K562 (cell line): ENCODE measurements around the gene SNAI1. TPM values are rescaled to one million over a fixed set of nuclear protein-coding genes. Genes with fewer than 3 reads are reported as not detected.

Experiments
- ATAC-seq: fragments of 200-7000 bp; cut with Tn5 transposase; 3 replicates; pipeline ENCODE4 v1.9.1; 2020; ENCODE audit warnings: moderate library complexity
- BruUV-seq: library from RNA; stranded (reverse); fragments of 400-500 nt; replicated peaks from 2 replicates; lab custom pipeline; 2021; lab: Mats Ljungman, UMichigan
- CTCF ChIA-PET: fragments of 300-600 bp; formaldehyde crosslinking; extraction: SDS; loops from one replicate; lab custom pipeline; 2021; ENCODE audit warnings: low intra/inter-chr PET ratio; lab: Yijun Ruan, JAX
- POLR2A ChIA-PET: fragments of 300-600, 350-650 bp; sonication (Branson Sonifier 250); formaldehyde crosslinking; extraction: SDS; loops from one replicate; lab custom pipeline; 2021; ENCODE audit warnings: antibody characterized with exemption, inconsistent platforms; lab: Yijun Ruan, JAX
- DNase-seq, 4 experiments: peaks; one replicate each; pipeline versions ENCODE4 v3.0.0 to v3.0.0-alpha.2; 2011 to 2018; ENCODE audit warnings: low spot score in 3 of 4, mixed read lengths in 3 of 4; ENCODE audit errors: extremely low read depth in 1 of 4
- FAIRE-seq: peaks from 2 replicates; lab custom pipeline; 2011; peaks lifted over from hg19 to GRCh38; lab: Jason Lieb, UNC
- H2AFZ ChIP-seq: 2 replicates; pipeline ENCODE4 v1.6.0; 2011; ENCODE audit warnings: low read depth, low read length, control low read depth, inconsistent platforms
- H3K27ac ChIP-seq: fragments of 200-600 bp; 3 replicates; pipeline ENCODE4 v1.8.0; 2011; ENCODE audit warnings: low read depth, mild to moderate bottlenecking, control low read depth, inconsistent platforms, low read length, moderate library complexity, mixed read lengths; ENCODE audit errors: extremely low read depth
- H3K27me3 ChIP-seq, 2 experiments: fragments of 300-600 bp in 1 of 2; 2 replicates in 1 of 2; 3 replicates in 1 of 2; pipeline versions ENCODE4 v1.6.0 to v1.8.0; 2011; ENCODE audit warnings: inconsistent platforms in 2 of 2, low read length in 2 of 2, mild to moderate bottlenecking in 1 of 2, mixed read lengths in 1 of 2, moderate library complexity in 1 of 2; ENCODE audit not compliant: control insufficient read depth in 2 of 2, insufficient read depth in 2 of 2
- H3K36me3 ChIP-seq: fragments of 300-600 bp; 3 replicates; pipeline ENCODE4 v1.8.0; 2011; ENCODE audit warnings: mild to moderate bottlenecking, low read length, inconsistent platforms; ENCODE audit not compliant: control insufficient read depth, insufficient read depth
- H3K4me1 ChIP-seq, 2 experiments: fragments of 200-600 bp in 1 of 2; replicated peaks in 1 of 2; 2 replicates in 1 of 2; 3 replicates in 1 of 2; pipeline versions ENCODE4 v1.5.1 to v1.8.0; 2011; ENCODE audit warnings: inconsistent platforms in 2 of 2, low read length in 2 of 2, mild to moderate bottlenecking in 1 of 2, mixed read lengths in 1 of 2, moderate library complexity in 1 of 2; ENCODE audit not compliant: control insufficient read depth in 2 of 2, insufficient read depth in 2 of 2
- H3K4me2 ChIP-seq: 2 replicates; pipeline ENCODE4 v1.6.1; 2011; ENCODE audit warnings: low read length, control low read depth, inconsistent platforms, mixed read lengths; ENCODE audit not compliant: insufficient read depth
- H3K4me3 ChIP-seq: fragments of 200-600 bp; sonication (generic), shearing (Covaris generic); 2 replicates; pipeline ENCODE4 v1.5.1; 2016; ENCODE audit warnings: control low read depth, inconsistent platforms
- H3K79me2 ChIP-seq: fragments of 200-600 bp; 3 replicates; pipeline ENCODE4 v1.8.0; 2011; ENCODE audit warnings: low read length, inconsistent platforms; ENCODE audit not compliant: control insufficient read depth, insufficient read depth
- H3K9ac ChIP-seq, 2 experiments: 2 replicates each; pipeline versions ENCODE4 v1.6.0 to v1.6.1; 2011; ENCODE audit warnings: low read depth in 2 of 2, low read length in 2 of 2, control low read depth in 1 of 2, inconsistent platforms in 1 of 2, mild to moderate bottlenecking in 1 of 2, mixed read lengths in 1 of 2; ENCODE audit not compliant: insufficient read depth in 1 of 2
- H3K9me1 ChIP-seq: one replicate; pipeline ENCODE4 v1.6.0; 2011; ENCODE audit warnings: inconsistent platforms, mild to moderate bottlenecking, low read length, moderate library complexity; ENCODE audit not compliant: control insufficient read depth, insufficient read depth
- H3K9me3 ChIP-seq: replicated peaks from 2 replicates; pipeline ENCODE4 v1.5.1; 2011; ENCODE audit warnings: low read depth, low read length, inconsistent platforms; ENCODE audit not compliant: control insufficient read depth, insufficient read depth
- H4K20me1 ChIP-seq: replicated peaks from 2 replicates; pipeline ENCODE4 v1.6.1; 2011; ENCODE audit warnings: low read length, inconsistent platforms, mixed read lengths; ENCODE audit not compliant: control insufficient read depth, insufficient read depth
- BCOR ChIP-seq: fragments of 450-650 bp; IDR thresholded peaks from 2 replicates; pipeline ENCODE4 v1.6.1; 2016
- CBX2 ChIP-seq: fragments of 200-600 bp; sonication (generic); IDR thresholded peaks from one replicate; pipeline ENCODE4 v1.6.1; 2012; ENCODE audit warnings: mild to moderate bottlenecking, low read length, inconsistent platforms; ENCODE audit not compliant: insufficient read depth, poor library complexity, severe bottlenecking
- CEBPB ChIP-seq: fragments of 450-650 bp; IDR thresholded peaks from 2 replicates; pipeline ENCODE4 v1.6.1; 2016; ENCODE audit warnings: missing genetic modification characterization, missing compliant biosample characterization
- CREBBP ChIP-seq: IDR thresholded peaks from one replicate; pipeline ENCODE4 v1.6.1; 2012; ENCODE audit warnings: low read depth, mild to moderate bottlenecking, control low read depth, inconsistent platforms, low read length
- CSDE1 ChIP-seq, 2 experiments: fragments of 450-650 bp; IDR thresholded peaks; 2 replicates each; pipeline ENCODE4 v1.6.1; 2016; ENCODE audit warnings: mild to moderate bottlenecking in 1 of 2
- KDM4B ChIP-seq, 2 experiments: fragments of 450-650 bp in 1 of 2; sonication (generic) in 1 of 2; IDR thresholded peaks; 2 replicates each; pipeline ENCODE4 v1.6.1; 2016 to 2017; ENCODE audit warnings: borderline replicate concordance in 2 of 2, antibody characterized with exemption in 1 of 2, low read depth in 1 of 2, mild to moderate bottlenecking in 1 of 2
- LARP7 ChIP-seq: fragments of 450-650 bp; IDR thresholded peaks from 2 replicates; pipeline ENCODE4 v1.6.1; 2016
- NR4A1 ChIP-seq, 2 experiments: fragments of 250-450 bp in 1 of 2; fragments of 450-650 bp in 1 of 2; sonication (Bioruptor Pico) in 1 of 2; IDR thresholded peaks; 2 replicates each; pipeline versions ENCODE4 v1.4.0 to v1.6.1; 2016 to 2020; ENCODE audit warnings: mild to moderate bottlenecking in 2 of 2, missing compliant biosample characterization in 1 of 2, missing genetic modification characterization in 1 of 2, moderate library complexity in 1 of 2
- XRCC4 ChIP-seq: IDR thresholded peaks from one replicate; pipeline ENCODE4 v1.6.1; 2011; ENCODE audit not compliant: insufficient read depth, insufficient read length; ENCODE audit errors: extremely low read depth
- ZBED1 ChIP-seq: IDR thresholded peaks from 2 replicates; pipeline ENCODE4 v1.6.1; 2014
- WGBS: fragments of 100-300 bp; shearing (Covaris generic); methylation state at CpG from one replicate; pipeline ENCODE4 v1.1.6; 2016; ENCODE audit warnings: low coverage, mixed read lengths; ENCODE audit not compliant: insufficient coverage; ENCODE audit errors: missing lambda C conversion rate; 5-methylcytosine and 5-hydroxymethylcytosine counted together
- in situ Hi-C: fragments of 300-500 bp; cut with MboI; formaldehyde crosslinking; loops from 4 replicates; pipeline ENCODE4 v1.15.0; 2018; ENCODE audit warnings: inconsistent platforms, mixed read lengths
- intact Hi-C: fragments of 100-400 bp; cut with micrococcal nuclease; formaldehyde crosslinking; loops from 2 replicates; pipeline ENCODE4 v1.14.2; 2022
- polyA plus RNA-seq, 8 experiments: library from polyadenylated mRNA; depleted of rRNA in 4 of 8; stranded (reverse) in 5 of 8; unstranded in 3 of 8; fragments of >200 nt; fragmentation: Nextera tagmentation in 2 of 8; fragmentation: Illumina TruSeq in 1 of 8; extraction: Ambion mirVana in 2 of 8; extraction: Trizol in 1 of 8; gene quantifications; 2 replicates each; pipeline versions ENCODE4 v1.2.1 to v1.2.3, GENCODE V29; 2011 to 2014; ENCODE audit warnings: inconsistent platforms in 1 of 8, missing spikeins in 1 of 8
- total RNA-seq, 7 experiments: library from RNA; depleted of rRNA in 6 of 7; stranded (reverse); fragments of >200 nt in 6 of 7; fragmentation: Illumina TruSeq in 2 of 7; extraction: Trizol in 2 of 7; gene quantifications; 2 replicates each; pipeline versions ENCODE4 v1.2.1 to v1.2.3, GENCODE V29; 2011 to 2021; ENCODE audit warnings: low replicate concordance in 1 of 7
- TF ChIP-seq, protein P1 (sequence below): fragments of 450-650 bp; IDR thresholded peaks from 2 replicates; pipeline ENCODE4 v1.6.1; 2017; ENCODE audit warnings: antibody characterized with exemption
- TF ChIP-seq, protein P2 (sequence below): fragments of 200-800 bp; sonication (Bioruptor generic); IDR thresholded peaks from 2 replicates; pipeline ENCODE4 v1.6.1; 2017; ENCODE audit warnings: missing genetic modification characterization, missing compliant biosample characterization
- TF ChIP-seq, protein P3 (sequence below): IDR thresholded peaks from 2 replicates; pipeline ENCODE4 v1.6.1; 2016; ENCODE audit warnings: missing genetic modification characterization, missing compliant biosample characterization
- TF ChIP-seq, protein P4 (sequence below), 2 experiments: fragments of 450-650 bp; conservative IDR thresholded peaks; 2 replicates each; pipeline ENCODE4 v1.6.1; 2017; ENCODE audit warnings: mild to moderate bottlenecking in 2 of 2, moderate library complexity in 2 of 2

The SNAI1 gene
- total and polyA plus RNA-seq, 9 of the 15 experiments (the other 6 are each of a cell fraction or from before 2014, with no cell fraction given), result 0.32 to 11.6 (median 2.0) TPM

DNA sequence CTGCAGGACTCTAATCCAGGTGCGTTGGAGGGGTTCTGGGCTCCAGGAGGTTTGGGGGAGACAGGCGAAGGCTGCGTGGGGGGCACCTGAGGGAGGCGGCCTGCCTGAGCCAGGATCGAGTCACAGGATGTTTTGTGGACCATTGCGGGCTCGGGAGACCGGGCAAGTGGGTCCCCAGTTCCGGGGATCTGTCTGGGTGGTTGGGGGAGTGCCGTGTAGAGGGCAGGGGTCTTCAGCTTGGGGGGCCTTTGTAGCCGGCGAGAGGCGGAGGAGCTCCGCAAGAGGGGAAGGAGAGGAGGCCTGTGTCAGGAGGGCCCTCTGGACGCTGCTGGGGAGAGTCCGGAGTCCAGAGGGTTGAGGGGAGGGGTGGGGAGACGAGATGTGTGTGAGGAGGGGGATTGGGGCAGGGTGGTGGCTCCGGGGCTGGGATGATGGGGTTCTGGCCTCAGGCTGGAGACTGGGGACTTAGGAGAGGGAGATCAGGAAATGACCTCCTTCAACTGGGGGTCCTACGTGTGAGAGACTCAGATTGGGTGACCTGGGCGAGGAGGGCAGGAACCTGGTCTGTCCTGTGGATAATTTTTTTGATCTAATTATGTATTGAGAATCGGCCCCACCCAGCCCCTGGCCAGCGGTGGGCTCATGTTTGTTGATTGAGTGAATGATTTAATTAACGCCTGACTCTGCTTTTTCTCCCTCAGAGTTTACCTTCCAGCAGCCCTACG lies 505 bp downstream of the SNAI1 start:
- Histone ChIP-seq H3K27ac (peak overlapping the region; percentile 86), H3K36me3 (peaks cover 47% of the 10 kb centered on the region; the same call in 2 of the 3 replicates), H3K27me3 (no peaks in the 10 kb centered on the region), H3K79me2 (peaks cover 50% of the 10 kb centered on the region), H2AFZ (peak overlapping the region; percentile 75), H3K9me1 (peaks cover 8% of the 10 kb centered on the region), H4K20me1 (no peaks in the 10 kb centered on the region; the same call in 1 of the 2 replicates), H3K4me2 (peak overlapping the region; percentile 98), H3K4me3 (peak overlapping the region; percentile 92), H3K9me3 (no peaks in the 10 kb centered on the region), H3K4me1 (peaks cover 70% of the 10 kb centered on the region in 2 experiments), H3K9ac (peak overlapping the region; percentile 95 to 99)
- whole genome bisulfite sequencing, result 9% methylated on average over 20 of the region's 24 CpGs
- DNase-seq (peak in 2 of 4 experiments; percentile 70 to 73), FAIRE-seq (no peak), ATAC-seq (no peak; the same call in 2 of the 3 replicates)
- CTCF ChIA-PET, result interaction anchor here (0.7 to 8.4 kb wide), 4 partner anchors 68 to 705 kb away, joined by 3 to 100 read pairs (median 4); partner anchors contain the start of gene ZNFX1
- intact Hi-C loops (loop anchor here (10.0 kb wide), 1 partner anchor 482 kb away; no protein-coding TSS in a partner anchor), in situ Hi-C loops (loop anchor here (5.0 kb wide), 2 partner anchors 89 to 184 kb away; no protein-coding TSS in a partner anchor)
- POLR2A ChIA-PET, result interaction anchor here (0.6 to 5.4 kb wide), 31 partner anchors 10 to 535 kb away, joined by 3 to 74 read pairs (median 4); partner anchors contain the start of genes CEBPB and RNF114
- no TSS peak for BruUV-seq
- TF ChIP-seq XRCC4 (no peak), ZBED1 (no peak), KDM4B (IDR thresholded peaks at IDR 0.05; ENCODE audit: borderline replicate concordance in 2 of 2, low read depth in 1 of 2) (no peak), BCOR (no peak; the same call in 1 of the 2 replicates), CREBBP (no peak), CBX2 (no peak), NR4A1 (CRISPR knock-in tag; IDR thresholded peaks at IDR 0.05) (no peak), NR4A1 (tag; IDR thresholded peaks at IDR 0.05) (no peak), CEBPB (tag) (no peak), CSDE1 (IDR thresholded peaks at IDR 0.05) (peak in 1 of 2 experiments; percentile 15; a peak in 1 of 4 replicates), LARP7 (0 out of 2 replicates have a peak, but pooled peaks have one; percentile 47)
- TF ChIP-seq, protein P1, sequence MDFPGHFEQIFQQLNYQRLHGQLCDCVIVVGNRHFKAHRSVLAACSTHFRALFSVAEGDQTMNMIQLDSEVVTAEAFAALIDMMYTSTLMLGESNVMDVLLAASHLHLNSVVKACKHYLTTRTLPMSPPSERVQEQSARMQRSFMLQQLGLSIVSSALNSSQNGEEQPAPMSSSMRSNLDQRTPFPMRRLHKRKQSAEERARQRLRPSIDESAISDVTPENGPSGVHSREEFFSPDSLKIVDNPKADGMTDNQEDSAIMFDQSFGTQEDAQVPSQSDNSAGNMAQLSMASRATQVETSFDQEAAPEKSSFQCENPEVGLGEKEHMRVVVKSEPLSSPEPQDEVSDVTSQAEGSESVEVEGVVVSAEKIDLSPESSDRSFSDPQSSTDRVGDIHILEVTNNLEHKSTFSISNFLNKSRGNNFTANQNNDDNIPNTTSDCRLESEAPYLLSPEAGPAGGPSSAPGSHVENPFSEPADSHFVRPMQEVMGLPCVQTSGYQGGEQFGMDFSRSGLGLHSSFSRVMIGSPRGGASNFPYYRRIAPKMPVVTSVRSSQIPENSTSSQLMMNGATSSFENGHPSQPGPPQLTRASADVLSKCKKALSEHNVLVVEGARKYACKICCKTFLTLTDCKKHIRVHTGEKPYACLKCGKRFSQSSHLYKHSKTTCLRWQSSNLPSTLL, result no peak
- TF ChIP-seq, protein P2, sequence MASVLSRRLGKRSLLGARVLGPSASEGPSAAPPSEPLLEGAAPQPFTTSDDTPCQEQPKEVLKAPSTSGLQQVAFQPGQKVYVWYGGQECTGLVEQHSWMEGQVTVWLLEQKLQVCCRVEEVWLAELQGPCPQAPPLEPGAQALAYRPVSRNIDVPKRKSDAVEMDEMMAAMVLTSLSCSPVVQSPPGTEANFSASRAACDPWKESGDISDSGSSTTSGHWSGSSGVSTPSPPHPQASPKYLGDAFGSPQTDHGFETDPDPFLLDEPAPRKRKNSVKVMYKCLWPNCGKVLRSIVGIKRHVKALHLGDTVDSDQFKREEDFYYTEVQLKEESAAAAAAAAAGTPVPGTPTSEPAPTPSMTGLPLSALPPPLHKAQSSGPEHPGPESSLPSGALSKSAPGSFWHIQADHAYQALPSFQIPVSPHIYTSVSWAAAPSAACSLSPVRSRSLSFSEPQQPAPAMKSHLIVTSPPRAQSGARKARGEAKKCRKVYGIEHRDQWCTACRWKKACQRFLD (CRISPR knock-in tag), result no peak
- TF ChIP-seq, protein P3, sequence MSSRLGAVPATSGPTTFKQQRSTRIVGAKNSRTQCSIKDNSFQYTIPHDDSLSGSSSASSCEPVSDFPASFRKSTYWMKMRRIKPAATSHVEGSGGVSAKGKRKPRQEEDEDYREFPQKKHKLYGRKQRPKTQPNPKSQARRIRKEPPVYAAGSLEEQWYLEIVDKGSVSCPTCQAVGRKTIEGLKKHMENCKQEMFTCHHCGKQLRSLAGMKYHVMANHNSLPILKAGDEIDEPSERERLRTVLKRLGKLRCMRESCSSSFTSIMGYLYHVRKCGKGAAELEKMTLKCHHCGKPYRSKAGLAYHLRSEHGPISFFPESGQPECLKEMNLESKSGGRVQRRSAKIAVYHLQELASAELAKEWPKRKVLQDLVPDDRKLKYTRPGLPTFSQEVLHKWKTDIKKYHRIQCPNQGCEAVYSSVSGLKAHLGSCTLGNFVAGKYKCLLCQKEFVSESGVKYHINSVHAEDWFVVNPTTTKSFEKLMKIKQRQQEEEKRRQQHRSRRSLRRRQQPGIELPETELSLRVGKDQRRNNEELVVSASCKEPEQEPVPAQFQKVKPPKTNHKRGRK (tag), result no peak
- TF ChIP-seq, protein P4, sequence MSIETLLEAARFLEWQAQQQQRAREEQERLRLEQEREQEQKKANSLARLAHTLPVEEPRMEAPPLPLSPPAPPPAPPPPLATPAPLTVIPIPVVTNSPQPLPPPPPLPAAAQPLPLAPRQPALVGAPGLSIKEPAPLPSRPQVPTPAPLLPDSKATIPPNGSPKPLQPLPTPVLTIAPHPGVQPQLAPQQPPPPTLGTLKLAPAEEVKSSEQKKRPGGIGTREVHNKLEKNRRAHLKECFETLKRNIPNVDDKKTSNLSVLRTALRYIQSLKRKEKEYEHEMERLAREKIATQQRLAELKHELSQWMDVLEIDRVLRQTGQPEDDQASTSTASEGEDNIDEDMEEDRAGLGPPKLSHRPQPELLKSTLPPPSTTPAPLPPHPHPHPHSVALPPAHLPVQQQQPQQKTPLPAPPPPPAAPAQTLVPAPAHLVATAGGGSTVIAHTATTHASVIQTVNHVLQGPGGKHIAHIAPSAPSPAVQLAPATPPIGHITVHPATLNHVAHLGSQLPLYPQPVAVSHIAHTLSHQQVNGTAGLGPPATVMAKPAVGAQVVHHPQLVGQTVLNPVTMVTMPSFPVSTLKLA (conservative IDR thresholded peaks at IDR 0.05), result no peak
